GM23338 (cell line): ENCODE data around the gene PPP4R1. TPM values are rescaled to one million over a fixed set of nuclear protein-coding genes. Genes with fewer than 3 reads are reported as not detected.

Experiments used
- ATAC-seq: fragments of 200-7000 bp; cut with Tn5 transposase; 3 replicates; pipeline ENCODE4 v1.9.1; 2020
- DNase-seq: peaks from one replicate; pipeline ENCODE4 v3.0.0-alpha.2; 2015; ENCODE audit warnings: low spot score
- H2AFZ ChIP-seq: fragments of 200-600 bp; sonication (generic); 2 replicates; pipeline ENCODE4 v1.8.0; 2016; ENCODE audit warnings: antibody characterized with exemption, mild to moderate bottlenecking, moderate library complexity
- H3F3A ChIP-seq: fragments of 200-600 bp; sonication (generic); replicated peaks from 2 replicates; pipeline ENCODE4 v1.8.0; 2017; ENCODE audit warnings: antibody characterized with exemption, mixed run types, low read depth
- H3K27ac ChIP-seq: fragments of 200-600 bp; sonication (generic); 2 replicates; pipeline ENCODE4 v1.6.1; 2016; ENCODE audit warnings: low read depth
- H3K27me3 ChIP-seq: fragments of 200-600 bp; sonication (generic); 2 replicates; pipeline ENCODE4 v1.8.0; 2016; ENCODE audit warnings: mild to moderate bottlenecking, mixed run types, moderate library complexity; ENCODE audit not compliant: insufficient read depth
- H3K36me3 ChIP-seq: fragments of 200-600 bp; sonication (generic); 2 replicates; pipeline ENCODE4 v1.8.0; 2016; ENCODE audit warnings: mild to moderate bottlenecking; ENCODE audit not compliant: insufficient read depth
- H3K4me1 ChIP-seq: fragments of 200-600 bp; sonication (generic); 2 replicates; pipeline ENCODE4 v1.8.0; 2016; ENCODE audit warnings: mild to moderate bottlenecking, moderate library complexity; ENCODE audit not compliant: insufficient read depth
- H3K4me2 ChIP-seq: fragments of 200-600 bp; sonication (generic); 2 replicates; pipeline ENCODE4 v1.7.1; 2017; ENCODE audit warnings: mixed run types
- H3K4me3 ChIP-seq: fragments of 200-600 bp; sonication (generic); 2 replicates; pipeline ENCODE4 v1.6.1; 2016; ENCODE audit warnings: mixed run types
- H3K79me2 ChIP-seq: fragments of 200-600 bp; sonication (generic); replicated peaks from 2 replicates; pipeline ENCODE4 v1.8.0; 2017; ENCODE audit warnings: mild to moderate bottlenecking; ENCODE audit not compliant: insufficient read depth
- H3K9me2 ChIP-seq: fragments of 200-600 bp; sonication (generic); 2 replicates; pipeline ENCODE4 v1.8.0; 2017; ENCODE audit not compliant: insufficient read depth
- H4K20me1 ChIP-seq: fragments of 200-600 bp; sonication (generic); replicated peaks from 2 replicates; pipeline ENCODE4 v1.8.0; 2017; ENCODE audit warnings: mild to moderate bottlenecking; ENCODE audit not compliant: insufficient read depth
- H3K27ac Mint-ChIP-seq: 2 replicates; pipeline ENCODE4 v1.8.0; 2020; ENCODE audit warnings: inconsistent platforms, mild to moderate bottlenecking, moderate library complexity, mixed read lengths
- H3K27me3 Mint-ChIP-seq: 3 replicates; pipeline ENCODE4 v1.8.0; 2022; ENCODE audit warnings: low read depth, mild to moderate bottlenecking, moderate library complexity, mixed read lengths, inconsistent platforms; ENCODE audit not compliant: insufficient read depth, poor library complexity
- H3K36me3 Mint-ChIP-seq: 3 replicates; pipeline ENCODE4 v1.8.0; 2021; ENCODE audit warnings: low read depth, mild to moderate bottlenecking, inconsistent platforms, moderate library complexity, mixed read lengths
- H3K4me1 Mint-ChIP-seq: 3 replicates; pipeline ENCODE4 v1.8.0; 2020; ENCODE audit warnings: mild to moderate bottlenecking, inconsistent platforms, mixed read lengths
- H3K4me3 Mint-ChIP-seq: 3 replicates; pipeline ENCODE4 v1.8.0; 2021; ENCODE audit warnings: moderate library complexity, mild to moderate bottlenecking, inconsistent platforms, mixed read lengths
- H3K9me3 Mint-ChIP-seq: 3 replicates; pipeline ENCODE4 v1.8.0; 2020; ENCODE audit warnings: moderate library complexity, mild to moderate bottlenecking, inconsistent platforms, mixed read lengths
- CTCF ChIP-seq, 2 experiments: fragments of 200-600 bp in 1 of 2; sonication (generic) in 1 of 2; conservative IDR thresholded peaks; 2 replicates each; pipeline versions ENCODE4 v1.5.1 to v1.6.1; 2016 to 2017; ENCODE audit warnings: antibody characterized with exemption in 2 of 2, low read depth in 2 of 2, mild to moderate bottlenecking in 2 of 2, moderate library complexity in 1 of 2
- ETS1 ChIP-seq: IDR thresholded peaks from 2 replicates; pipeline ENCODE4 v1.6.1; 2016; ENCODE audit warnings: antibody characterized with exemption
- EZH2 ChIP-seq: fragments of 200-600 bp; sonication (generic); IDR thresholded peaks from one replicate; pipeline ENCODE4 v1.8.0; 2017; ENCODE audit warnings: antibody characterized with exemption, mild to moderate bottlenecking, low read depth; ENCODE audit not compliant: unreplicated experiment
- EZH2phosphoT487 ChIP-seq: fragments of 200-600 bp; sonication (generic); IDR thresholded peaks from one replicate; pipeline ENCODE4 v1.8.1; 2018; ENCODE audit warnings: antibody characterized with exemption; ENCODE audit not compliant: unreplicated experiment
- JUNB ChIP-seq: IDR thresholded peaks from one replicate; pipeline ENCODE4 v1.6.1; 2016; ENCODE audit warnings: antibody characterized with exemption; ENCODE audit not compliant: unreplicated experiment
- POLR2AphosphoS5 ChIP-seq: IDR thresholded peaks from 2 replicates; pipeline ENCODE4 v1.6.1; 2016; ENCODE audit warnings: antibody characterized with exemption, low read depth
- REST ChIP-seq: IDR thresholded peaks from one replicate; pipeline ENCODE4 v1.6.1; 2018; ENCODE audit warnings: antibody characterized with exemption; ENCODE audit not compliant: unreplicated experiment
- STAT1 ChIP-seq: IDR thresholded peaks from one replicate; pipeline ENCODE4 v1.6.1; 2016; ENCODE audit warnings: antibody characterized with exemption; ENCODE audit not compliant: unreplicated experiment
- ZNF114 ChIP-seq: fragments of 250-450 bp; sonication (Bioruptor Pico); IDR thresholded peaks from 2 replicates; pipeline ENCODE4 v1.5.0; 2020; ENCODE audit warnings: mild to moderate bottlenecking, moderate library complexity
- ZNF331 ChIP-seq: fragments of 250-450 bp; sonication (Bioruptor Pico); IDR thresholded peaks from 2 replicates; pipeline ENCODE4 v1.5.0; 2020; ENCODE audit warnings: low read depth, mild to moderate bottlenecking, moderate library complexity
- polyA plus RNA-seq: library from polyadenylated mRNA; unstranded; fragments of >200 nt; fragmentation: Nextera tagmentation; extraction: Ambion mirVana; gene quantifications from 2 replicates; pipeline ENCODE4 v1.2.1, GENCODE V29; 2016
- total RNA-seq: library from RNA; depleted of rRNA; stranded (reverse); fragments of >200 nt; shearing (Covaris generic); gene quantifications from 2 replicates; pipeline ENCODE4 v1.2.3, GENCODE V29; 2014

The PPP4R1 gene
- total and polyA plus RNA-seq, 2 experiments from 2014 or later: 18.1 to 79.4 TPM

GRCh38 chr18:9550429-9550828, 63.9 kb downstream of the PPP4R1 start:
- no peaks in the 10 kb centered on the region for H3K27me3 ChIP-seq
- no peak for TF ChIP-seq EZH2phosphoT487
- TF ChIP-seq CTCF (conservative IDR thresholded peaks at IDR 0.05; ENCODE audit: low read depth in 2 of 2): no peak
- no peak for TF ChIP-seq ZNF331 (CRISPR knock-in tag)
- no peak for TF ChIP-seq JUNB
- no peak for TF ChIP-seq STAT1
- no peak for TF ChIP-seq ZNF114 (CRISPR knock-in tag)
- TF ChIP-seq POLR2AphosphoS5: no peak
- TF ChIP-seq EZH2: no peak
- TF ChIP-seq REST: no peak
- TF ChIP-seq ETS1: no peak
- H3K4me2 ChIP-seq: no peak overlapping the region
- peaks cover 92% of the 10 kb centered on the region for H3K36me3 Mint-ChIP-seq
- no peak for DNase-seq
- no peaks in the 10 kb centered on the region for H3K79me2 ChIP-seq
- no peaks in the 10 kb centered on the region for H3K4me1 ChIP-seq
- H3K9me2 ChIP-seq: no peaks in the 10 kb centered on the region
- H3K36me3 ChIP-seq: peaks cover 37% of the 10 kb centered on the region
- H3K4me1 Mint-ChIP-seq: peaks cover 15% of the 10 kb centered on the region; the same call in 2 of the 3 replicates
- H3K9me3 Mint-ChIP-seq: peaks cover 18% of the 10 kb centered on the region
- no peaks in the 10 kb centered on the region for H3F3A ChIP-seq
- H2AFZ ChIP-seq: no peak overlapping the region
- no peak overlapping the region for H3K27ac ChIP-seq
- H3K27ac Mint-ChIP-seq: no peak overlapping the region
- ATAC-seq: no peak
- peaks cover 9% of the 10 kb centered on the region; the same call in 1 of the 2 replicates for H4K20me1 ChIP-seq
- H3K4me3 Mint-ChIP-seq: no peak overlapping the region
- H3K4me3 ChIP-seq: no peak overlapping the region
- peaks cover 2% of the 10 kb centered on the region for H3K27me3 Mint-ChIP-seq

- Histone ChIP-seq H3K4me2 (no peak overlapping the region), H3K27me3 (no peaks in the 10 kb centered on the region), H2AFZ (no peak overlapping the region), H3K9me2 (no peaks in the 10 kb centered on the region), H3K27ac (no peak overlapping the region), H3K36me3 (peaks cover 35% of the 10 kb centered on the region), H3F3A (no peaks in the 10 kb centered on the region), H3K4me3 (no peak overlapping the region), H3K79me2 (no peaks in the 10 kb centered on the region), H3K4me1 (no peaks in the 10 kb centered on the region), H4K20me1 (peaks cover 9% of the 10 kb centered on the region; the same call in 1 of the 2 replicates)
- Mint-ChIP-seq H3K9me3 (peaks cover 18% of the 10 kb centered on the region), H3K27ac (no peak overlapping the region), H3K36me3 (peaks cover 82% of the 10 kb centered on the region), H3K27me3 (peaks cover 6% of the 10 kb centered on the region), H3K4me3 (no peak overlapping the region), H3K4me1 (peaks cover 15% of the 10 kb centered on the region; the same call in 2 of the 3 replicates)
- ATAC-seq: no peak
- TF ChIP-seq STAT1: no peak
- peak; percentile 21 to 39; a peak in 3 of 4 replicates for TF ChIP-seq CTCF (conservative IDR thresholded peaks at IDR 0.05; ENCODE audit: low read depth in 2 of 2)
- DNase-seq: no peak
Observed at GRCh38 chr18:9549405-9549804, 65.0 kb downstream of the PPP4R1 start.
